CD4-positive, alpha-beta T cell (primary cell): ENCODE results near the gene COG5. TPM values are rescaled to one million over a fixed set of nuclear protein-coding genes. Genes with fewer than 3 reads are reported as not detected.

Source experiments
- ATAC-seq: fragments of 200-7000 bp; cut with Tn5 transposase; one replicate; pipeline ENCODE4 v1.10.0; 2022; ENCODE audit warnings: mild to moderate bottlenecking; ENCODE audit not compliant: poor library complexity
- CTCF ChIA-PET: fragments of 350-600 bp; sonication (Branson Sonifier 250); formaldehyde crosslinking; loops from one replicate; lab custom pipeline; 2021; ENCODE audit warnings: antibody characterized with exemption, inconsistent platforms; lab: Charles Lee
- POLR2A ChIA-PET: fragments of 350-600 bp; sonication (Branson Sonifier 250); formaldehyde crosslinking; loops from one replicate; lab custom pipeline; 2021; ENCODE audit warnings: antibody characterized with exemption, inconsistent platforms; lab: Charles Lee
- DNase-seq, 14 experiments: peaks; one replicate each; pipeline ENCODE4 v3.0.0-alpha.2; 2013 to 2020; ENCODE audit warnings: mixed read lengths in 2 of 14
- H3K27ac ChIP-seq, 2 donors: one replicate each; pipeline versions ENCODE4 v1.5.1 to v1.7.0; 2013; ENCODE audit warnings: low read length in 2 of 2, low read depth in 1 of 2, mild to moderate bottlenecking in 1 of 2
- H3K27me3 ChIP-seq, 2 experiments: 1 replicate in 1 of 2; 2 replicates in 1 of 2; pipeline versions ENCODE4 v1.6.1 to v1.7.0; 2013; ENCODE audit warnings: low read length in 2 of 2, control low read depth in 1 of 2, mild to moderate bottlenecking in 1 of 2, moderate library complexity in 1 of 2; ENCODE audit not compliant: insufficient read depth in 2 of 2, control insufficient read depth in 1 of 2
- H3K36me3 ChIP-seq: one replicate; pipeline ENCODE4 v1.6.1; 2013; ENCODE audit warnings: low read length, control low read depth; ENCODE audit not compliant: insufficient read depth
- H3K4me1 ChIP-seq: one replicate; pipeline ENCODE4 v1.6.1; 2013; ENCODE audit warnings: low read length, control low read depth; ENCODE audit not compliant: insufficient read depth
- H3K4me3 ChIP-seq: one replicate; pipeline ENCODE4 v1.5.1; 2013; ENCODE audit warnings: mild to moderate bottlenecking, low read length, moderate library complexity
- H3K9me3 ChIP-seq, 2 experiments: 1 replicate in 1 of 2; 2 replicates in 1 of 2; pipeline versions ENCODE4 v1.6.1 to v1.7.0; 2013; ENCODE audit warnings: low read length in 2 of 2, mild to moderate bottlenecking in 2 of 2, control low read depth in 1 of 2, moderate library complexity in 1 of 2; ENCODE audit not compliant: control insufficient read depth in 1 of 2, insufficient read depth in 1 of 2
- H3K27ac Mint-ChIP-seq: one replicate; pipeline ENCODE4 v1.8.0; 2020; ENCODE audit warnings: mixed read lengths
- H3K27me3 Mint-ChIP-seq: one replicate; pipeline ENCODE4 v1.8.0; 2021; ENCODE audit warnings: mixed read lengths
- H3K36me3 Mint-ChIP-seq: one replicate; pipeline ENCODE4 v1.8.0; 2021; ENCODE audit warnings: low read depth, mixed read lengths
- H3K4me1 Mint-ChIP-seq: one replicate; pipeline ENCODE4 v1.8.0; 2021; ENCODE audit warnings: low read depth, mixed read lengths
- H3K4me3 Mint-ChIP-seq: one replicate; pipeline ENCODE4 v1.8.0; 2020; ENCODE audit warnings: mild to moderate bottlenecking, mixed read lengths
- H3K9me3 Mint-ChIP-seq: one replicate; pipeline ENCODE4 v1.8.0; 2020; ENCODE audit warnings: mixed read lengths
- CTCF ChIP-seq: fragments of 200-600 bp; IDR thresholded peaks from one replicate; pipeline ENCODE4 v1.8.0; 2022; ENCODE audit warnings: antibody characterized with exemption, mild to moderate bottlenecking
- intact Hi-C, 2 experiments: fragments of 100-400 bp; cut with DNase I in 1 of 2; cut with micrococcal nuclease in 1 of 2; formaldehyde crosslinking; loops; one replicate each; pipeline versions ENCODE4 v1.15.1 to v1.9.0; 2023 to 2025; cut with DNase I, micrococcal nuclease
- total RNA-seq, 174 experiments: library from RNA in 2 of 174; stranded (reverse) in 2 of 174; gene quantifications; one replicate each; pipeline ENCODE4 v1.2.3 and lab custom pipeline; 2021 to 2026

The COG5 gene
- total RNA-seq, 2 experiments from 2014 or later: 43.4 to 44.5 TPM

- Histone ChIP-seq H3K27ac (no peak overlapping the region), H3K4me3 (no peak overlapping the region), H3K27me3 (no peaks in the 10 kb centered on the region), H3K36me3 (peaks cover 12% of the 10 kb centered on the region), H3K9me3 (peaks cover under 1 to 9% of the 10 kb centered on the region in 2 experiments), H3K4me1 (no peaks in the 10 kb centered on the region)
- Mint-ChIP-seq H3K36me3 (peaks cover 85% of the 10 kb centered on the region), H3K9me3 (peaks cover 9% of the 10 kb centered on the region), H3K4me3 (no peak overlapping the region), H3K27me3 (no peaks in the 10 kb centered on the region), H3K27ac (no peak overlapping the region), H3K4me1 (no peaks in the 10 kb centered on the region)
- intact Hi-C loops: no loop called here
- ATAC-seq (no peak), DNase-seq (no peak)
- no peak for TF ChIP-seq CTCF
- ChIA-PET CTCF (no interaction called here), POLR2A (no interaction called here)
Observed at GRCh38 chr7:107219563-107220244, 344.0 kb downstream of the COG5 start.

- POLR2A ChIA-PET: no interaction called here
- Histone ChIP-seq H3K27ac (no peak overlapping the region), H3K36me3 (peaks cover 19% of the 10 kb centered on the region), H3K4me1 (no peaks in the 10 kb centered on the region), H3K27me3 (no peaks in the 10 kb centered on the region), H3K4me3 (no peak overlapping the region), H3K9me3 (peaks cover 3 to 16% of the 10 kb centered on the region in 2 experiments)
- no peak for TF ChIP-seq CTCF
- ATAC-seq (no peak), DNase-seq (no peak)
- intact Hi-C loops: no loop called here
- Mint-ChIP-seq H3K9me3 (peaks cover 9% of the 10 kb centered on the region), H3K27me3 (no peaks in the 10 kb centered on the region), H3K4me3 (no peak overlapping the region), H3K27ac (no peak overlapping the region), H3K4me1 (no peaks in the 10 kb centered on the region), H3K36me3 (peaks cover 88% of the 10 kb centered on the region)
- CTCF ChIA-PET: no interaction called here
Observed at GRCh38 chr7:107213945-107214344, 349.8 kb downstream of the COG5 start.

- Histone ChIP-seq H3K9me3 (peaks cover 3 to 16% of the 10 kb centered on the region in 2 experiments), H3K27me3 (no peaks in the 10 kb centered on the region), H3K27ac (no peak overlapping the region), H3K4me3 (no peak overlapping the region), H3K4me1 (no peaks in the 10 kb centered on the region), H3K36me3 (peaks cover 24% of the 10 kb centered on the region)
- no peak overlapping the region for H3K4me3 Mint-ChIP-seq
- H3K4me1 Mint-ChIP-seq: no peaks in the 10 kb centered on the region
- DNase-seq: no peak
- no peaks in the 10 kb centered on the region for H3K27me3 Mint-ChIP-seq
- ChIA-PET POLR2A (interaction anchor here (2.7 kb wide), 1 partner anchor 44 kb away, joined by 12 read pairs; the partner anchor contains the start of gene HBP1), CTCF (interaction anchor here (0.5 kb wide), 1 partner anchor 250 kb away, joined by 3 read pairs; no protein-coding TSS in a partner anchor)
- no peak for ATAC-seq
- no peak overlapping the region for H3K27ac Mint-ChIP-seq
- peaks cover 9% of the 10 kb centered on the region for H3K9me3 Mint-ChIP-seq
- no peak for TF ChIP-seq CTCF
- intact Hi-C loops: no loop called here
- H3K36me3 Mint-ChIP-seq: peaks cover 87% of the 10 kb centered on the region
Observed at GRCh38 chr7:107213193-107213788, 350.4 kb downstream of the COG5 start.
